Spleen (tissue), 7 donors: Measurements from ENCODE around the gene PPP6R3.

Source experiments
- CTCF ChIP-seq, 11 experiments: fragments of 200-600 bp in 7 of 11; fragments of 450-650 bp in 4 of 11; sonication (generic) in 4 of 11; IDR thresholded peaks in 8 of 11; conservative IDR thresholded peaks in 3 of 11; 1 replicate in 7 of 11; 2 replicates in 4 of 11; pipeline versions ENCODE4 v1.4.0 to v1.8.0; 2016 to 2021; ENCODE audit warnings: antibody characterized with exemption in 11 of 11, inconsistent platforms in 4 of 11, mild to moderate bottlenecking in 1 of 11
- POLR2A ChIP-seq, 3 donors: fragments of 450-650 bp; IDR thresholded peaks; one replicate each; pipeline ENCODE4 v1.5.1; 2017; ENCODE audit warnings: antibody characterized with exemption in 3 of 3, mild to moderate bottlenecking in 1 of 3
- POLR2AphosphoS5 ChIP-seq, 3 donors: sonication (generic); formaldehyde crosslinking; IDR thresholded peaks; one replicate each; pipeline ENCODE4 v1.5.1; 2017; ENCODE audit warnings: antibody characterized with exemption in 3 of 3
- donor health status: DM: no; HTN: no; CAD: no; lungs with moderate emphysema.
- donor health status: DM: no; HTN: no; CAD: no.
- donor health status: DM: no; HTN: no; CAD: no.

GRCh38 chr11:68528630-68529029 is 68.1 kb downstream of the PPP6R3 start:
- TF ChIP-seq POLR2A (IDR thresholded peaks at IDR 0.05) (no peak), CTCF (IDR thresholded peaks at IDR 0.05 in 8 of 11, conservative IDR thresholded peaks at IDR 0.05 in 3 of 11) (no peak), POLR2AphosphoS5 (IDR thresholded peaks at IDR 0.05) (peak in 1 of 3 donors; percentile 68)
